Right hindlimb (tissue), 1 donor: ENCODE results near the gene HLA-DRA.
"Not testable (repeated sequence)": the region's sequence is repeated elsewhere in the genome, so short reads cannot be mapped to it uniquely, and the experiment has no call there.

ENCODE experiments used
- DNase-seq: peaks from one replicate; pipeline ENCODE4 v3.0.0-alpha.2; 2018

HLA-DRA gene

GRCh38 chr6:32432050-32432450 is 7.6 kb upstream of the HLA-DRA start:
- DNase-seq, result no peak

DNA sequence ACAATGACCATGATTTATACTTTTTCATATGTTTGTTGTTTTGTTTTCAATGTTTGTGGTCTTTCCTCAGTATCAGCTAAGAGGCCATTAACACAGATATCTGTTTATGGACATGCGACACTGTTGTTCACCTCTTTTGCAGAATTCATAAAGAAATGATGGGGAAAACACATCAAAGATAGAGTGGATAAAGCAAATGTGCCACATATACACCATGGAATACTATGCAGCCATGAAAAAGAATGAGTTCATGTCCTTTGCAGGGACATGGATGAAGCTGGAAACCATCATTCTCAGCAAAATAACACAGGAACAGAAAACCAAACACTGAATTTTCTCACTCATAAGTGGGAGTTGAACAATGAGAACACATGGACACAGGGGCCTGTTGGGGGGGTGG is 5.7 kb upstream of the HLA-DRA start:
- DNase-seq, result not testable (repeated sequence)

DNA sequence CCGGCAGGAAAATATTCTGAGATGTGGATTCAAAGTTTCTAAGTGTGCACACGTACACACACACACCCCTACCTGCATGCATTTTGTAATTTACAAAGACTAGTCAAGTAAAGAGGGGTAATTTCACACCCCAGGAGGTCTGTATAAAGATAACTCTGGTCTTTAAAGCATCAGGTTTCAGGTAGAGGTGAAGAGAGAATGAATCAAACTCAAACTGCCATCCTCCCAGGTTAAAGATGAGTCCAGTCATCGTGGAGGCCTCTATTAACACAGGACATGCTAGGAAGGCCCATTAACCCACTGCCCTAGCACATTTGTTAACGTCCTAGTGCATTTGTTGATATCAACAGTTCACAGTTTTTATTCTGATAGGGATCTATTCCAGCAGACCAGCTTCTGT is 3.5 kb upstream of the HLA-DRA start:
- DNase-seq, result no peak

GRCh38 chr6:32436995-32437836 is 2.5 kb upstream of the HLA-DRA start:
- no peak for DNase-seq

- no peak for DNase-seq
Observed at GRCh38 chr6:32439139-32439538, 548 bp upstream of the HLA-DRA start.

GRCh38 chr6:32442243-32442667 is 2.6 kb downstream of the HLA-DRA start:
- no peak for DNase-seq

DNA sequence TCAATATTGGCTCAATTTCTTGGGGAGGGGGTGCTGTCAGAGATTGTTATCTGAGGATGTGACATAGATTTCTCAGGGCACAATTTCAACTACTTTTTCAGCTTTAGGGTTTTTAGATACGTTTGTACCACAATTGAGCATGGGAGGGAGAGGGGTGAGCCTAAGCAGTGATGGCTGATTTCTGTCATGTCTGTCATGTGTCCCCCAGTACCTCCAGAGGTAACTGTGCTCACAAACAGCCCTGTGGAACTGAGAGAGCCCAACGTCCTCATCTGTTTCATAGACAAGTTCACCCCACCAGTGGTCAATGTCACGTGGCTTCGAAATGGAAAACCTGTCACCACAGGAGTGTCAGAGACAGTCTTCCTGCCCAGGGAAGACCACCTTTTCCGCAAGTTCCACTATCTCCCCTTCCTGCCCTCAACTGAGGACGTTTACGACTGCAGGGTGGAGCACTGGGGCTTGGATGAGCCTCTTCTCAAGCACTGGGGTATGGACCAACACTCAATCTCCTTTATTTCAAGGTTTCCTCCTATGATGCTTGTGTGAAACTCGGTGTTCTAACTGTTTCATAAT is 3.4 kb downstream of the HLA-DRA start:
- DNase-seq, result no peak

- DNase-seq, result no peak
Observed at GRCh38 chr6:32444433-32444832, 4.7 kb downstream of the HLA-DRA start.

DNA sequence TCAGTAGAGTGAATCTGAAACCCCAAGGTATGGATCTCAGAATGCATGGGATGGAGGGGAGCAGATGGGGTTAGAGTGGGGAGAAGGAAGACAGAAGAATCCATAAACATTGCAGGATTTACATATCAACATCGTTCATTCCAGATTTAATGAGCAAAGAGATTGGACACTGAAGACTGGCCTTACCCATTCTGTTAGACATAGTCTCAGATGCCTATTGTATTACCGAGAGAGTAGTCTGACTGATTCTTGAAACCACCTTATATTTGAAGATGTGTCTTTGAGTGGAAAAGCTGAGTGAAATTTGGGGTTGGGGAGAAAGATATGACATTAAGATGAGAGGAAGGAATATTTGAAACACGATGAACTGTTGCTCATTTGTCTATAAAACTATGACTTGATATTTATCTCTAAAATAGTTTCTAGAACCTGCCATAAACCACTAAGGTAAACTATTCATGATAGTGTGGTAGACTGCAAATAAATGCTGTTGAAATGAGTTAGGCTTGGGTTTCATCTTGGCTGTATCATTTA is 5.7 kb downstream of the HLA-DRA start:
- no peak for DNase-seq

- no peak for DNase-seq
Observed at GRCh38 chr6:32447932-32448331, 8.2 kb downstream of the HLA-DRA start.

DNA sequence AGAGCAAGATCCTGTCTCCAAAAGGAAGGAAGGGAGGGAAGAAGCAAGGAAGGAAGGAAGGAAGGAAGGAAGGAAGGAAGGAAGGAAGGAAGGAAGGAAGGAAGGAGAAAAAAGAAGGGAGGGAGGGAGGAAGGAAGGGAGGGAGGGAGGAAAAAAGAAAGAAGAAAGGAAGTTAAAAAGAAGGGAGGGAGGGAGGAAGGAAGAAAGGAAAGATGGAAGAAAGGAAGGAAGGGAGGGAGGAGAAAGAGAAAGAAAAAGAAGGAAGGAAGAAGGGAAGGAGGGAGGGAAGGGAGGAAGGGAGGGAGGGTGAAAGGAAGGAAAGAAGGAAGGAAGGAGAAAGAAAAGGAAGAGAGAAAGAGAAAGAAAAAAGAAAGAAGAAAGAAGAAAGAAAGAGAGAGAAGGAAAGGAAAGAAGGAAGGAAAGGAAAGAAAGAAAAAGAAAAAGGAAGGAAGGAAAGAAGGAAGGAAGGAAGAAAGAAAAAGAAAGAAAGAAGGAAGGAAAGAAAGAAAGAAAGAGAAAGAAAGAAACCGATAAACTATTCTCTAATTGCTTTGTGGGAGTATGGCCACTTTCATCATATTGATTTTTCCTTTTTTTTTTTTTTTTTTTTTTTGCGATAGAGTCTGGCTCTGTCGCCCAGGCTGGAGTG is 9.5 kb downstream of the HLA-DRA start:
- DNase-seq, result no peak

- no peak for DNase-seq
Observed at GRCh38 chr6:32457054-32457453, 17.4 kb downstream of the HLA-DRA start.

GRCh38 chr6:32459781-32460424 is 20.2 kb downstream of the HLA-DRA start:
- no peak for DNase-seq

- no peak for DNase-seq
Observed at GRCh38 chr6:32460528-32460927, 20.8 kb downstream of the HLA-DRA start.

GRCh38 chr6:32461493-32461892 is 21.8 kb downstream of the HLA-DRA start:
- DNase-seq, result no peak

DNA sequence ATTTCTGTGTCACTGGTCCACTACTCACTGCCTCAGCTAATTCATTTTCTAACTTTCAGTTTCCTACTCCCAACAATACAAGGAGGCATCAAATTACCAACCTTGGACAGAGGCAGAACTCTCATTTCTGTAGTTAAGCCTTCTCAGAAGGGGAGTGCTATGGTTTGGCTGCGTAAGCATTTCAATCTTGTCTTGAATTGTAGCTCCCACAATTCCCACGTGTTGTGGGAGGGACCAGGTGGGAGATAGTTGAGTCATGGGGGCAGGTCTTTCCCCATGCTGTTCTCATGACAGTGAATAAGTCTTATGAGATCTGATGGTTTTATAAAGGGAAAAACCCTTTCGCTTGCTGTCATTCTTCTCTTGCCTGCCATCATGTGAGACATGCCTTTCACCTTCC is 22.9 kb downstream of the HLA-DRA start:
- no peak for DNase-seq

GRCh38 chr6:32467743-32468503 is 28.2 kb downstream of the HLA-DRA start:
- not testable (repeated sequence) for DNase-seq

DNA sequence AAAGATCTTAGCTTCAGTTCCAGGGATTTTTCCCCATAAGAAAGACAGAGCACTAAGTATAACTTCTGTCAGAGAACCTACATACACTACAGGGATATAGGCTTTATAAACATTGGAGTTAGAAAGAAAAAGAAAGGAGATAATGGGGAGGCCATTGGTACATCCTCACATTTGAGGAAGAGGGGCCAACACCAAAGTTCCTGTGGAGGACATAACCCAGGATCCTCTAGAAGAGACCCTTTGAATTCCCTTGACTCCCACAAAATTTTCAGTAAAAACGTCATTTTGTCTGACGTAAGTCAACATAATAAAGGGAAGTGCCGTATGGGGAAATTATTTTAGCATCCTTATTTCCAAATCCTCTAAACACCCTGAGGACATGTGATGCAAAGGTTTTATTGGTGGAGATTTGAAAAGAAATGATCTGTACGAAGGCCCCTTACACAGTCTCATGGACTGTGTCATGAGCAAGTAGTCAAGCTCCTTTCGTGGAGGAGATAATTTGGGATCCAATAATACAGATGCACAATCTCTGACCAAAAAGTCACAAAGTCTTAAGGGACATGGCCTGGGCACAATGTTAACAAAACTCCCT is 33.2 kb downstream of the HLA-DRA start:
- no peak for DNase-seq

- not testable (repeated sequence) for DNase-seq
Observed at GRCh38 chr6:32473376-32474348, 34.0 kb downstream of the HLA-DRA start.

GRCh38 chr6:32475392-32476206 is 35.9 kb downstream of the HLA-DRA start:
- no peak for DNase-seq
